OCI-LY7 (cell line): ENCODE measurements around the gene SUCLG1.
"Not testable (repeated sequence)": the region's sequence is repeated elsewhere in the genome, so short reads cannot be mapped to it uniquely, and the experiment has no call there.

Experiments used
- CTCF ChIP-seq: fragments of 200-600 bp; sonication (generic); conservative IDR thresholded peaks from 2 replicates; pipeline ENCODE4 v1.5.1; 2014; ENCODE audit warnings: mild to moderate bottlenecking, antibody characterized with exemption, low read length, moderate library complexity, mixed read lengths
- EZH2phosphoT487 ChIP-seq: fragments of 200-600 bp; sonication (generic); IDR thresholded peaks from 2 replicates; pipeline ENCODE4 v1.6.1; 2018; ENCODE audit warnings: low read depth, borderline replicate concordance, mild to moderate bottlenecking, mixed run types, antibody characterized with exemption, low read length, moderate library complexity, mixed read lengths

GRCh38 chr2:84399839-84400238 is 59.2 kb downstream of the SUCLG1 start:
- not testable (repeated sequence) for TF ChIP-seq EZH2phosphoT487, CTCF
